ENCODE measurements around the gene SLC3A2. TPM values are rescaled to one million over a fixed set of nuclear protein-coding genes. Genes with fewer than 3 reads are reported as not detected.

SLC3A2 gene
- total and polyA plus RNA-seq, 2 of the 13 experiments (the other 11 are each of a cell fraction or from before 2014, with no cell fraction given) = 213 to 226 TPM

DNA sequence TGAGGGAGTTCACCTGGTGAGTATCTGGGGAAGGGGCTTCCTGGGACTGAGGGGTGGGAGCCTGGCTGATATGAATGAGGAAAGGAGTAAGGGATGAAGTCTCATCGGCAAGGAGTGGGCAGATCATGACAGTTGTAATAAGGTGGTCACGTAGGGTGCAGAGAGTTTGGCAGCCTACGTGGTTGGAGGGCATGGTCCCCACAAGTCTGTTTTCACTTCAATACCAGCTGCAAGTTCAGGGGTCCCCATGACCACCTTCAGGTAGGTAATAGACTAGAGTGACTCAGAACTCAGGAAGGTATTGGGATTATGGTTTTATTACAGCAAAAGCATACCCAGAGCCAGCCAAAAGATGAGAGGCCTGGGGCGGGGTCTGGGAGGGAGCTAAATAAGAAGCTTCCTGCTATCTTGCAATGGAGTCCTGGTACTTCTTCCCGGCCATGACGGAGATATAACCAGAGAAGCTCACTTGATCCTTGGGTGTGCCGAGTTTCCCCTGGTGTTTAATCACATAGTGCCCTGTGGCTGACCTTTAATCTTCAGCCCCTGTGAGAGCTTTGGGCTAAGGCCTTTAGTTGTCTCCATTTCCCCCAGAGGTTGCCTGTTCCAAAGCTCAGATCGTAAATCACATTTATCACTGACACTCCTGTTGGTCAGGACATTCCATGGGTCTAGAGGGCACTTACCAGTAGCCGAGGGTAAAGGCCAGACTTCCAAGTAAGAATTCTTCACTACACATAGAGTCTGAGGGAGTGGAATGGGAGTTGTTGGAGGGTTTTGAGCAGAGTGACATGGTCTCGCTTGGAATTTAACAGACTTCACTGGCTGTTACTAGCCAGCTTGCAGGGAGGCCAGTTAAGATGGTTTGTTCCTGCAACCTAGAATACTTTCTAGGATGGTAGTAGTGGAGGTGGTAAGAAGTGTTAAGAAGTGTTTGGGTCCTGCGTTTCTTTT is 9.1 kb downstream of the SLC3A2 start (continued):
- TF ChIP-seq, protein P1, sequence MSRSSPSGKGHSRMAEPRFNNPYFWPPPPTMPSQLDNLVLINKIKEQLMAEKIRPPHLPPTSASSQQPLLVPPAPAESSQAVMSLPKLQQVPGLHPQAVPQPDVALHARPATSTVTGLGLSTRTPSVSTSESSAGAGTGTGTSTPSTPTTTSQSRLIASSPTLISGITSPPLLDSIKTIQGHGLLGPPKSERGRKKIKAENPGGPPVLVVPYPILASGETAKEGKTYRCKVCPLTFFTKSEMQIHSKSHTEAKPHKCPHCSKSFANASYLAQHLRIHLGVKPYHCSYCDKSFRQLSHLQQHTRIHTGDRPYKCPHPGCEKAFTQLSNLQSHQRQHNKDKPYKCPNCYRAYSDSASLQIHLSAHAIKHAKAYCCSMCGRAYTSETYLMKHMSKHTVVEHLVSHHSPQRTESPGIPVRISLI (CRISPR knock-in tag; IDR thresholded peaks at IDR 0.05; ENCODE audit: borderline replicate concordance) = 0 out of 2 replicates have a peak, but pooled peaks have one; percentile 0
- TF ChIP-seq ZC3H4 (CRISPR knock-in tag; IDR thresholded peaks at IDR 0.05; ENCODE audit: borderline replicate concordance) (peak; percentile 69; the same call in 1 of the 2 replicates), CENPX (CRISPR knock-in tag; IDR thresholded peaks at IDR 0.05) (no peak), ZSCAN22 (CRISPR knock-in tag; IDR thresholded peaks at IDR 0.05) (no peak), ZNF7 (CRISPR knock-in tag; IDR thresholded peaks at IDR 0.05) (no peak), KLF12 (CRISPR knock-in tag; IDR thresholded peaks at IDR 0.05; ENCODE audit: borderline replicate concordance) (no peak), GATA4 (IDR thresholded peaks at IDR 0.05; ENCODE audit: borderline replicate concordance, low read depth) (0 out of 2 replicates have a peak, but pooled peaks have one; percentile 10), ESRRA (CRISPR knock-in tag; IDR thresholded peaks at IDR 0.05; ENCODE audit: low read depth) (peak; percentile 20; the same call in 1 of the 2 replicates), MEIS2 (CRISPR knock-in tag; IDR thresholded peaks at IDR 0.05) (peak; percentile 96), CCAR2 (optimal IDR thresholded peaks at IDR 0.05; ENCODE audit: low read depth, low read length) (no peak), ATF2 (CRISPR knock-in tag; IDR thresholded peaks at IDR 0.05) (0 out of 2 replicates have a peak, but pooled peaks have one; percentile 32), RFX5 (IDR thresholded peaks at IDR 0.05; ENCODE audit: low read depth, low read length) (no peak), U2AF2 (IDR thresholded peaks at IDR 0.05; ENCODE audit: low read depth, low read length) (no peak), CREB1 (IDR thresholded peaks at IDR 0.05) (no peak), CREB1 (CRISPR knock-in tag; IDR thresholded peaks at IDR 0.05) (0 out of 2 replicates have a peak, but pooled peaks have one; percentile 19), ZNF607 (CRISPR knock-in tag; IDR thresholded peaks at IDR 0.05; ENCODE audit: borderline replicate concordance) (0 out of 2 replicates have a peak, but pooled peaks have one; percentile 23), REL (CRISPR knock-in tag; conservative IDR thresholded peaks at IDR 0.05) (0 out of 2 replicates have a peak, but pooled peaks have one; percentile 36), RARA (CRISPR knock-in tag; IDR thresholded peaks at IDR 0.05) (peak; percentile 83), HNF4G (IDR thresholded peaks at IDR 0.05; ENCODE audit: borderline replicate concordance, low read depth, low read length) (peak; percentile 82), HNF4G (CRISPR knock-in tag; IDR thresholded peaks at IDR 0.05; ENCODE audit: borderline replicate concordance, low read depth) (peak; percentile 43; the same call in 1 of the 2 replicates), ZNF644 (CRISPR knock-in tag; IDR thresholded peaks at IDR 0.05; ENCODE audit: low read depth) (peak; percentile 33; the same call in 1 of the 2 replicates), POLR2AphosphoS5 (IDR thresholded peaks at IDR 0.05; ENCODE audit: low read depth, low read length) (peak; percentile 53), TEAD3 (CRISPR knock-in tag; optimal IDR thresholded peaks at IDR 0.05; ENCODE audit: borderline replicate concordance) (peak; percentile 67), ZNF501 (CRISPR knock-in tag; IDR thresholded peaks at IDR 0.05) (no peak; the same call in 1 of the 2 replicates), POLR2A (IDR thresholded peaks at IDR 0.05; ENCODE audit: insufficient read depth in 1 of 2, low read depth in 2 of 2, low read length in 2 of 2) (peak; percentile 53 to 66; a peak in 3 of 4 replicates)
